HepG2 (cell line): ENCODE data around the gene RAPGEF5. TPM values are rescaled to one million over a fixed set of nuclear protein-coding genes. Genes with fewer than 3 reads are reported as not detected.

Source experiments
- ARHGAP35 ChIP-seq: sonication (generic); formaldehyde crosslinking; IDR thresholded peaks from 2 replicates; pipeline ENCODE4 v1.9.0; 2022; ENCODE audit warnings: mild to moderate bottlenecking, inconsistent platforms, moderate library complexity, missing genetic modification reagents, borderline replicate concordance
- BRD4 ChIP-seq: sonication (generic); formaldehyde crosslinking; IDR thresholded peaks from 2 replicates; pipeline ENCODE4 v1.4.0; 2020; ENCODE audit warnings: missing genetic modification reagents
- CENPT ChIP-seq: sonication (generic); formaldehyde crosslinking; IDR thresholded peaks from 2 replicates; pipeline ENCODE4 v1.8.0; 2022; ENCODE audit warnings: low read depth, mild to moderate bottlenecking, moderate library complexity, missing genetic modification reagents
- DR1 ChIP-seq: sonication (generic); formaldehyde crosslinking; IDR thresholded peaks from 2 replicates; pipeline ENCODE4 v1.8.0; 2021; ENCODE audit warnings: mild to moderate bottlenecking, missing genetic modification reagents, inconsistent platforms
- ETV5 ChIP-seq: IDR thresholded peaks from 2 replicates; pipeline ENCODE4 v1.6.1; 2018; ENCODE audit warnings: missing biosample characterization, missing genetic modification reagents, inconsistent platforms, borderline replicate concordance
- FOXM1 ChIP-seq: sonication (generic); formaldehyde crosslinking; IDR thresholded peaks from 2 replicates; pipeline ENCODE4 v1.5.0; 2020; ENCODE audit warnings: missing genetic modification reagents
- HCFC1 ChIP-seq: fragments of 150-350 bp; IDR thresholded peaks from 2 replicates; pipeline ENCODE4 v1.6.1; 2014; ENCODE audit warnings: low read depth, low read length
- ISX ChIP-seq: sonication (generic); formaldehyde crosslinking; conservative IDR thresholded peaks from 2 replicates; pipeline ENCODE4 v1.5.0; 2020; ENCODE audit warnings: missing genetic modification reagents
- JARID2 ChIP-seq: sonication (generic); formaldehyde crosslinking; IDR thresholded peaks from 2 replicates; pipeline ENCODE4 v1.8.1; 2023; ENCODE audit warnings: missing genetic modification reagents, inconsistent platforms; ENCODE audit not compliant: insufficient replicate concordance
- KAT2B ChIP-seq: fragments of 150-350 bp; IDR thresholded peaks from 2 replicates; pipeline ENCODE4 v1.6.1; 2014; ENCODE audit warnings: low read depth, low read length, borderline replicate concordance
- MTA3 ChIP-seq: sonication (generic); formaldehyde crosslinking; IDR thresholded peaks from 2 replicates; pipeline ENCODE4 v1.4.0; 2020; ENCODE audit warnings: missing genetic modification reagents
- MXD4 ChIP-seq: IDR thresholded peaks from 2 replicates; pipeline ENCODE4 v1.6.1; 2016; ENCODE audit warnings: mild to moderate bottlenecking, missing biosample characterization, missing genetic modification reagents
- NBN ChIP-seq: fragments of 450-650 bp; conservative IDR thresholded peaks from 2 replicates; pipeline ENCODE4 v1.6.1; 2017
- NFYC ChIP-seq: IDR thresholded peaks from 2 replicates; pipeline ENCODE4 v1.6.1; 2016; ENCODE audit warnings: missing genetic modification reagents, missing compliant biosample characterization
- NR2F6 ChIP-seq, 2 experiments: IDR thresholded peaks; 2 replicates each; pipeline ENCODE4 v1.6.1; 2016; ENCODE audit warnings: antibody characterized with exemption in 1 of 2, mild to moderate bottlenecking in 1 of 2
- RAD51 ChIP-seq: fragments of 450-650 bp; IDR thresholded peaks from 2 replicates; pipeline ENCODE4 v1.6.1; 2016; ENCODE audit warnings: borderline replicate concordance
- RNF219 ChIP-seq: sonication (generic); formaldehyde crosslinking; IDR thresholded peaks from 2 replicates; pipeline ENCODE4 v1.5.0; 2020; ENCODE audit warnings: mild to moderate bottlenecking, missing genetic modification reagents
- SAFB2 ChIP-seq: sonication (generic); formaldehyde crosslinking; IDR thresholded peaks from 2 replicates; pipeline ENCODE4 v1.5.1; 2020; ENCODE audit warnings: missing genetic modification reagents, low read depth, mild to moderate bottlenecking, borderline replicate concordance
- SOX13 ChIP-seq, 3 experiments: fragments of 450-650 bp in 1 of 3; sonication (generic) in 1 of 3; formaldehyde crosslinking in 1 of 3; IDR thresholded peaks in 2 of 3; conservative IDR thresholded peaks in 1 of 3; 2 replicates each; pipeline versions ENCODE4 v1.5.0 to v1.6.1; 2016 to 2020; ENCODE audit warnings: antibody characterized with exemption in 1 of 3, mild to moderate bottlenecking in 1 of 3, missing compliant biosample characterization in 1 of 3, missing genetic modification reagents in 1 of 3, moderate library complexity in 1 of 3
- TFE3 ChIP-seq: IDR thresholded peaks from 2 replicates; pipeline ENCODE4 v1.6.1; 2016
- TOPORS ChIP-seq: sonication (generic); formaldehyde crosslinking; IDR thresholded peaks from 2 replicates; pipeline ENCODE4 v1.8.0; 2023; ENCODE audit warnings: mild to moderate bottlenecking, missing genetic modification reagents
- ZBTB38 ChIP-seq: sonication (generic); formaldehyde crosslinking; IDR thresholded peaks from 2 replicates; pipeline ENCODE4 v1.5.1; 2020; ENCODE audit warnings: mild to moderate bottlenecking, missing genetic modification reagents
- ZBTB44 ChIP-seq: sonication (generic); formaldehyde crosslinking; IDR thresholded peaks from 2 replicates; pipeline ENCODE4 v1.4.0; 2020; ENCODE audit warnings: missing genetic modification reagents
- ZNF264 ChIP-seq: sonication (generic); formaldehyde crosslinking; IDR thresholded peaks from 2 replicates; pipeline ENCODE4 v1.4.0; 2020; ENCODE audit warnings: missing genetic modification reagents
- polyA plus RNA-seq, 8 experiments: library from polyadenylated mRNA; depleted of rRNA in 3 of 8; stranded (reverse) in 7 of 8; unstranded in 1 of 8; fragments of >200 nt; fragmentation: Illumina TruSeq in 4 of 8; extraction: Trizol in 4 of 8; gene quantifications; 2 replicates each; pipeline versions ENCODE4 v1.2.1 to v1.2.3, GENCODE V29; 2011 to 2016; ENCODE audit warnings: low read depth in 4 of 8, missing spikeins in 1 of 8, mixed read lengths in 1 of 8; ENCODE audit not compliant: insufficient read depth in 1 of 8
- total RNA-seq, 5 experiments: library from RNA; depleted of rRNA; stranded (reverse); fragments of >200 nt; fragmentation: Illumina TruSeq; extraction: Trizol; gene quantifications; 2 replicates each; pipeline ENCODE4 v1.2.3, GENCODE V29; 2016; ENCODE audit warnings: low read depth in 1 of 5

RAPGEF5 gene
- total and polyA plus RNA-seq, 2 of the 13 experiments (the other 11 are each of a cell fraction or from before 2014, with no cell fraction given) = 17.1 to 23.4 TPM

GRCh38 chr7:22378199-22378980 is 21.4 kb upstream of the RAPGEF5 start (continued):
- TF ChIP-seq DR1 (CRISPR knock-in tag) = no peak
- no peak for TF ChIP-seq RAD51
- TF ChIP-seq CENPT (CRISPR knock-in tag) = no peak
- no peak for TF ChIP-seq ARHGAP35 (CRISPR knock-in tag)
- no peak for TF ChIP-seq ISX (CRISPR knock-in tag)
- TF ChIP-seq BRD4 = no peak
- TF ChIP-seq JARID2 (CRISPR knock-in tag) = no peak
- TF ChIP-seq SOX13 (IDR thresholded peaks at IDR 0.05) = no peak
- TF ChIP-seq SOX13 (CRISPR knock-in tag; conservative IDR thresholded peaks at IDR 0.05 in 1 of 2, IDR thresholded peaks at IDR 0.05 in 1 of 2) = peak in 1 of 2 experiments; percentile 70; a peak in 1 of 4 replicates
- TF ChIP-seq RNF219 (CRISPR knock-in tag) = no peak
- no peak for TF ChIP-seq NBN
- no peak; the same call in 1 of the 2 replicates for TF ChIP-seq ETV5 (CRISPR knock-in tag)
- TF ChIP-seq SAFB2 (CRISPR knock-in tag) = no peak; the same call in 1 of the 2 replicates
- no peak for TF ChIP-seq TOPORS (CRISPR knock-in tag)
- TF ChIP-seq NFYC (CRISPR knock-in tag) = no peak
- TF ChIP-seq MXD4 = no peak
- TF ChIP-seq TFE3 = 0 out of 2 replicates have a peak, but pooled peaks have one; percentile 25
- no peak for TF ChIP-seq ZBTB44 (CRISPR knock-in tag)
- TF ChIP-seq MTA3 = no peak
- no peak for TF ChIP-seq KAT2B
- peak; percentile 57; the same call in 1 of the 2 replicates for TF ChIP-seq ZNF264
- TF ChIP-seq FOXM1 = no peak
- peak; percentile 15; the same call in 1 of the 2 replicates for TF ChIP-seq NR2F6 (IDR thresholded peaks at IDR 0.05)
- 0 out of 2 replicates have a peak, but pooled peaks have one; percentile 8 for TF ChIP-seq NR2F6 (CRISPR knock-in tag; IDR thresholded peaks at IDR 0.05)
- no peak for TF ChIP-seq HCFC1
- no peak for TF ChIP-seq ZBTB38 (CRISPR knock-in tag)
